ENCODE data around the gene TUBB2B. TPM values are rescaled to one million over a fixed set of nuclear protein-coding genes. Genes with fewer than 3 reads are reported as not detected.

Gene TUBB2B
- total RNA-seq, 2 experiments from 2014 or later: not detected

- ChIA-PET CTCF (interaction anchor here (0.8 kb wide), 1 partner anchor 14 kb away, joined by 3 read pairs; no protein-coding TSS in a partner anchor), POLR2A (no interaction called here)
- Mint-ChIP-seq H3K27me3 (peaks cover 48% of the 10 kb centered on the region), H3K36me3 (ENCODE audit: low read depth) (no peaks in the 10 kb centered on the region), H3K4me3 (no peak overlapping the region), H3K4me1 (no peaks in the 10 kb centered on the region), H3K9me3 (no peaks in the 10 kb centered on the region), H3K27ac (no peak overlapping the region)
- DNase-seq: no peak
Measured at GRCh38 chr6:3239110-3239830, 11.8 kb upstream of the TUBB2B start.

DNA sequence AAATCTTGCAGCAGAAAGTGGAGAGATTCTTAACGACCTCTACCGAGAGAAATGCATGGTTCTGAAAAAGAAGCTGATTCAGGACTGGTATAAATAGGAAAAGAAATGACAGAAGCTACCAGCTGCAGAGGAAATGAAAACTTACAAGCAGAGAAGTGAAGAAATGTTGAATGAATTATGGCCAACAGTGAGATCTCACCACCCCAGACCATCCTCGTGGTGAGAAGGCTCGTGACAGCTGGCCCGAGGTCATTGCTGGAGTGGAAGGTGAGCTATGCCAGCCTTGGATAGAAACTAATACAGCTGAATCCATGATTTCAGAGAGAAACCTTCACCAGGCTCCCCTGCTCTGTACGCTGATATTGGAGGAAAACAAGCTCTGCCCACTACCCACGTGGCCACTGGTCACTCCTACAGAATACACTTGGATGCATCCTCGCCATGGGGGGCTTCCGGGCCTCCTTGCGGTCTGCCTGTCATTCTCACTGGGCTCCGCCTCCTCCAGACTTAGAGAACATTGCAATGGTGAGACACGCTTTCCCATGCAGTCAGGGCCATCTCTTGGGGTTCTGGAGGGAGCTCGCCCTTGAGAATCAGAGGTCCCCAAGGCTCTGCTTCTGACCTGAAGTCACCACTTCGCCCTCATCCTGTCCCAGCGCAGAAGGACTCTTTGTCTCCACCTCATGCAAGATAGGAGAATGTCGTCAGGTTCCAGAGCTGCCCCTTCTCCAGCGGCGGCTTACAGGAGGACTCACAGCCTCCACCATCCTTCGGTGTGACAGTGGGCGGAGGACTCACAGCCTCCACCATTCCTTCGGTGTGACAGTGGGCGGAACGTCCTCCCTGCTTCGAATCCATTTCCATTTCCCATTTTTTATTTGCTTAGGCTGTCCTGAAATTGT is 10.6 kb upstream of the TUBB2B start:
- Mint-ChIP-seq H3K27me3 (peaks cover 52% of the 10 kb centered on the region), H3K4me3 (no peak overlapping the region), H3K27ac (no peak overlapping the region), H3K9me3 (no peaks in the 10 kb centered on the region), H3K36me3 (ENCODE audit: low read depth) (no peaks in the 10 kb centered on the region), H3K4me1 (no peaks in the 10 kb centered on the region)
- ChIA-PET POLR2A (no interaction called here), CTCF (interaction anchor here (0.8 to 2.0 kb wide), 2 partner anchors 14 to 81 kb away, joined by 4 to 6 read pairs; partner anchors contain the start of gene TUBB2A)
- DNase-seq: no peak

GRCh38 chr6:3236005-3236404 is 8.6 kb upstream of the TUBB2B start:
- POLR2A ChIA-PET: interaction anchor here (1.3 kb wide), 1 partner anchor 12 kb away, joined by 3 read pairs; no protein-coding TSS in a partner anchor
- H3K27me3 Mint-ChIP-seq: peaks cover 72% of the 10 kb centered on the region

GRCh38 chr6:3235486-3235885 is 8.0 kb upstream of the TUBB2B start:
- DNase-seq: no peak
- ChIA-PET CTCF (no interaction called here), POLR2A (interaction anchor here (1.3 kb wide), 1 partner anchor 12 kb away, joined by 3 read pairs; no protein-coding TSS in a partner anchor)
- Mint-ChIP-seq H3K36me3 (ENCODE audit: low read depth) (no peaks in the 10 kb centered on the region), H3K27ac (no peak overlapping the region), H3K27me3 (peaks cover 77% of the 10 kb centered on the region), H3K9me3 (no peaks in the 10 kb centered on the region), H3K4me1 (peaks cover 13% of the 10 kb centered on the region), H3K4me3 (no peak overlapping the region)

More at GRCh38 chr6:3236005-3236404, 8.6 kb upstream of the TUBB2B start:
- no peak for DNase-seq
- Mint-ChIP-seq H3K4me1 (peaks cover 8% of the 10 kb centered on the region), H3K4me3 (no peak overlapping the region), H3K9me3 (no peaks in the 10 kb centered on the region), H3K36me3 (ENCODE audit: low read depth) (no peaks in the 10 kb centered on the region), H3K27ac (no peak overlapping the region)
- CTCF ChIA-PET: interaction anchor here (2.0 kb wide), 1 partner anchor 16 kb away, joined by 6 read pairs; no protein-coding TSS in a partner anchor

DNA sequence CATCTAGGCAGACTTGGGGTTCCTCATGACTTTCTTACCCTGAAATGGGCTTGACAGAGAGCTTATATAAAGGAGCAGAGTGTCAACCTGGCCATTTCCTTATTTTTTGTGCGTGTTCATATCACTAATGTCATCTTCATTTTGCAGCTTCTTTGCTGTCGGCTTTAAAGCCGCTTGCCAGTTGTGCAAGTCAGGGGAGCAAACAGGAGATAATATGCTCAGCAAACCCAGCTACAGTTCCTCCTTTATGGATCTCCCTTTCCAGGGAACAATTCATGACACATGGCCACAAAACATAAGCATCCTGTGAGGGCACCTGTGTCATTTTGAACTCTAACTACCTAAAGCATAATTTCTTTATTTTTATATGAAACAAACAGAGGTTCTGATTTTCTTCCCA is 6.5 kb upstream of the TUBB2B start:
- Mint-ChIP-seq H3K4me1 (peaks cover 27% of the 10 kb centered on the region), H3K27me3 (peaks cover 84% of the 10 kb centered on the region), H3K27ac (no peak overlapping the region), H3K4me3 (no peak overlapping the region), H3K9me3 (no peaks in the 10 kb centered on the region), H3K36me3 (ENCODE audit: low read depth) (no peaks in the 10 kb centered on the region)
- ChIA-PET CTCF (interaction anchor here (0.8 to 1.0 kb wide), 2 partner anchors 10 to 18 kb away, joined by 3 read pairs; no protein-coding TSS in a partner anchor), POLR2A (no interaction called here)
- DNase-seq: no peak

DNA sequence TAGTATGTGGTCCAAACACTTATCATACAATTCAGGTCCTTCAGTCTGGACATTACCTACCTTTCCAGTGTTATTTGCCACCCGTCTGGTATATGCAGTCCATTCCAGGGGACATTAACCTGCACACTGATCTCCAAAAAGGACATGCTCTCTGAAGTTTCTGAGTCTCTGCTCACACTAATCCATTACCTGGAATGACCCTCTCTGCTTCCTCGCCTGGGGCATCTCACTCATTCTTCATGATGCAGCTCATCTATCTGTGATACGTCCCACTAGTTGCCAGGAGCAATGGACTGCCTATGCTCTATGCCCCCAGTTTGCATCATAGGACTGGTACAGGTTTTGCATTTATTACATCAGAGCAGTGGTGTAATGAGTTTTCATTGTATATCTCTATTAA is 5.9 kb upstream of the TUBB2B start:
- ChIA-PET POLR2A (no interaction called here), CTCF (interaction anchor here (0.8 to 1.0 kb wide), 2 partner anchors 9 to 18 kb away, joined by 3 read pairs; no protein-coding TSS in a partner anchor)
- no peak overlapping the region for H3K4me3 Mint-ChIP-seq
- no peak overlapping the region for H3K27ac Mint-ChIP-seq
- H3K36me3 Mint-ChIP-seq (ENCODE audit: low read depth): no peaks in the 10 kb centered on the region
- peaks cover 84% of the 10 kb centered on the region for H3K27me3 Mint-ChIP-seq
- DNase-seq: no peak
- H3K9me3 Mint-ChIP-seq: no peaks in the 10 kb centered on the region
- peaks cover 31% of the 10 kb centered on the region for H3K4me1 Mint-ChIP-seq

DNA sequence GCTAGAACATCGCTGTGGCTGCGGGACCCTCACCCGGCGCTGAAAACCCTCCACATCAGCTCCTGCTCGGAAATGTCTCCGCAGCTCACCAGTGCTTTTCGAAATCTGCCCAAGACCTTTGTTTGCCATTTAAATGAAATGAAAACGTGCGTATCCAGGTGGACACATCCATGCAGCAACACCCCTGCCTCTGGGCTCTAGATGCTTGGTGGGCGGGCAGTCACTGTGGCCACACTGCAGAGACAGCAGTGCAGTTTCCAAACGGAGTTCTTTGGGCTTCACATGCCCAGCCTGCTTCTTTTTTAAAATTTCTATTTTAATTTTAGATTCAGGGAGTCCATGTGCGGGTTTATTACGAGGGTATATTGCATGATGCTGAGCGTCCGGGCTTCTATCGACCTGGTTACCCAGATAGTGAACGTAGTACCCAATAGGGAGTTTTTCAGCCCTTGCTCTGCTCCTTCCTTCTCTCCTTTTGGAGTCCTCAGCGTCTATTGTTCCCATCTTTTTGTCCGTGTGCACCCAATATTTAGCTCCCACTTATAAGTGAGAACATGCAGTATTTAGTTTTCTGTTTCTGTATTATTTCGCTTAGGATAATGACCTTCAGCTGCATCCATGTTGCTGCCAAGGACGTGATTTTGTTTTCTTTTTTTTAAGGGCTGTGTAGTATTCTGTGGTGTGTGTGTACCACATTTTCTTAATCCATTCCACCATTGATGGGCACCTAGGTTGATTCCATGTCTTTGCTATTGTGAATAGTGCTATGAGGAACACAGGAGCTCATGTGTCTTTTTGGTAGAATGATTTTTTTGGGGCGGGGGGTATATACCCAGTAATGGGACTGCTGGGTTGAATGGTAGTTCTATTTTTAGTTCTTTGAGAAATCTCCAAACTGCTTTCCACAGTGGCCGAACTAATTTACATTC is 4.8 kb upstream of the TUBB2B start:
- no peak overlapping the region for H3K27ac Mint-ChIP-seq
- H3K9me3 Mint-ChIP-seq: no peaks in the 10 kb centered on the region
- peaks cover 37% of the 10 kb centered on the region for H3K4me1 Mint-ChIP-seq
- H3K36me3 Mint-ChIP-seq (ENCODE audit: low read depth): no peaks in the 10 kb centered on the region
- no peak overlapping the region for H3K4me3 Mint-ChIP-seq
- H3K27me3 Mint-ChIP-seq: peaks cover 84% of the 10 kb centered on the region
- CTCF ChIA-PET: interaction anchor here (1.0 to 3.3 kb wide), 3 partner anchors 13 to 106 kb away, joined by 3 to 17 read pairs (median 4); no protein-coding TSS in a partner anchor
- POLR2A ChIA-PET: interaction anchor here (0.7 to 1.3 kb wide), 2 partner anchors 27 to 73 kb away, joined by 3 to 8 read pairs; partner anchors contain the start of gene PSMG4
- no peak for DNase-seq

- peaks cover 86% of the 10 kb centered on the region for H3K27me3 Mint-ChIP-seq
- no peak for DNase-seq
- no peak overlapping the region for H3K4me3 Mint-ChIP-seq
- POLR2A ChIA-PET: interaction anchor here (1.3 kb wide), 1 partner anchor 28 kb away, joined by 8 read pairs; the partner anchor contains the start of gene PSMG4
- CTCF ChIA-PET: interaction anchor here (1.0 to 3.3 kb wide), 4 partner anchors 20 to 105 kb away, joined by 3 to 17 read pairs (median 4); partner anchors contain the start of gene TUBB2A
- no peak overlapping the region for H3K27ac Mint-ChIP-seq
- no peaks in the 10 kb centered on the region for H3K36me3 Mint-ChIP-seq (ENCODE audit: low read depth)
- H3K9me3 Mint-ChIP-seq: no peaks in the 10 kb centered on the region
- peaks cover 43% of the 10 kb centered on the region for H3K4me1 Mint-ChIP-seq
Measured at GRCh38 chr6:3231247-3232016, 4.0 kb upstream of the TUBB2B start.

DNA sequence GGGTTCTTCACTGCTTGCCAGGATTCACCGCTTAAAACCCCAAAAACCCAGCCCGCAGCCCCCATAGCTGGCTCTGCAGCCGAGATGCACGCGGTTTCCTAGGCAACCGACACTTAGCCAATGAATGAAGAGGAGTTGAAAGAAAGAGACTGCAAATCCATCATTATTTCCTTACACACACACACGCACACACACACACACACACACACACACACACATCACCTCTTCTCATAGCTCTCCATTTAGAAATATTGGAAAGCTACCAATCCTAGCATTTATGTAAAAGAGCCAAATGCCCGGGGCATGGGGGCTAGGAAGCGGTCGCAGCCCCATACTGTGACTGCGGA is 3.4 kb upstream of the TUBB2B start:
- ChIA-PET POLR2A (interaction anchor here (1.3 kb wide), 1 partner anchor 29 kb away, joined by 8 read pairs; the partner anchor contains the start of gene PSMG4), CTCF (interaction anchor here (1.0 to 3.3 kb wide), 4 partner anchors 20 to 105 kb away, joined by 3 to 17 read pairs (median 4); partner anchors contain the start of gene TUBB2A)

DNA sequence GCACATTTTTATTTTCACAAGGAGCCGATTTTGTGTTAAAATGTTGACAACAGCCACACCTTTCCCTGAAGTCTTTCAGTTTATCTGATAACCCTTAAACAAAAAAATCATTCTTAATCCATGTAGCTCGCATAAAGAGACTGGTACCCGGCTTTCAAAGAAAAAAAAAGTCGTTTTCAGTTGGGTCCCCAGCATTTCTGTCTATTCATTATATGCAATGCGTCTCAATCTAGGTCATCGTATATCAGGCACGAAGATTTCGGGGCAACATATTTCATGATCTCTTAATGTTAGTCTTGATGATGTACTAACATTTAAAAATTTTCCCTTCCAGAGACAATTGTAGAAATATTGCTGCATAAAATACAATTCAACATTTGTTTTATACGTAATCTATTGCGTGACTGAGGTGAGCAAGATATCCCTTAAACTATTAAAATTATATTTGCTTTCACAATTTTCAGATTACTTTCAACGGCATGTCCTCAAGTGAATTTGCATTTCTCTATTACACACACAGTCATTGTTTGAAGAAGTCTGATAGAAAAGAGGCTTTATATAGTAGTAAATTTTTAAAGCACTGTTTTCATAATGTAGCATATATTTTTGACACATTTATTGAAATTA is 2.9 kb upstream of the TUBB2B start:
- Mint-ChIP-seq H3K4me1 (peaks cover 45% of the 10 kb centered on the region), H3K27me3 (peaks cover 86% of the 10 kb centered on the region), H3K27ac (no peak overlapping the region), H3K9me3 (no peaks in the 10 kb centered on the region), H3K36me3 (ENCODE audit: low read depth) (no peaks in the 10 kb centered on the region), H3K4me3 (no peak overlapping the region)
- ChIA-PET POLR2A (interaction anchor here (1.3 to 1.4 kb wide), 2 partner anchors 29 kb away, joined by 7 to 8 read pairs; partner anchors contain the start of gene PSMG4), CTCF (interaction anchor here (0.9 to 3.3 kb wide), 7 partner anchors 21 to 112 kb away, joined by 3 to 17 read pairs (median 4); partner anchors contain the start of genes BPHL and TUBB2A)
- no peak for DNase-seq

More for the DNA sequence above, 3.4 kb upstream of the TUBB2B start:
- Mint-ChIP-seq H3K4me1 (peaks cover 45% of the 10 kb centered on the region), H3K4me3 (no peak overlapping the region), H3K36me3 (ENCODE audit: low read depth) (no peaks in the 10 kb centered on the region), H3K27me3 (peaks cover 87% of the 10 kb centered on the region), H3K27ac (no peak overlapping the region), H3K9me3 (no peaks in the 10 kb centered on the region)
- DNase-seq: no peak
